Upper lobe of left lung (tissue), 6 donors: ENCODE measurements around the gene BCAS4. TPM values are rescaled to one million over a fixed set of nuclear protein-coding genes. Genes with fewer than 3 reads are reported as not detected.

Experiments
- ATAC-seq, 2 donors: fragments of 200-7000 bp; cut with Tn5 transposase; one replicate each; pipeline ENCODE4 v1.9.1; 2022; ENCODE audit warnings: mild to moderate bottlenecking in 2 of 2, moderate library complexity in 2 of 2; ENCODE audit not compliant: low FRiP score in 2 of 2
- DNase-seq, 2 donors: peaks; one replicate each; pipeline ENCODE4 v3.0.0-alpha.2; 2019 to 2020
- H3K27ac ChIP-seq, 4 donors: fragments of 200-600 bp; sonication (generic); one replicate each; pipeline ENCODE4 v1.5.1; 2016 to 2019
- H3K27me3 ChIP-seq, 4 donors: fragments of 200-600 bp; sonication (generic); one replicate each; pipeline ENCODE4 v1.5.1; 2017 to 2019
- H3K36me3 ChIP-seq, 4 donors: fragments of 200-600 bp; sonication (generic); one replicate each; pipeline ENCODE4 v1.5.1; 2016 to 2019
- H3K4me1 ChIP-seq, 4 donors: fragments of 200-600 bp; sonication (generic); one replicate each; pipeline ENCODE4 v1.5.1; 2018 to 2019
- H3K4me3 ChIP-seq, 4 donors: fragments of 200-600 bp; sonication (generic); one replicate each; pipeline ENCODE4 v1.5.1; 2017 to 2019; ENCODE audit warnings: mild to moderate bottlenecking in 2 of 4, moderate library complexity in 1 of 4
- H3K9me3 ChIP-seq, 4 donors: fragments of 200-600 bp; sonication (generic); one replicate each; pipeline ENCODE4 v1.5.1; 2018 to 2019
- EP300 ChIP-seq, 4 donors: sonication (generic); formaldehyde crosslinking; IDR thresholded peaks; one replicate each; pipeline ENCODE4 v1.5.1; 2017; ENCODE audit warnings: antibody characterized with exemption in 4 of 4, control low read depth in 2 of 4
- POLR2A ChIP-seq, 4 donors: fragments of 450-650 bp; IDR thresholded peaks; one replicate each; pipeline ENCODE4 v1.5.1; 2016 to 2017; ENCODE audit warnings: antibody characterized with exemption in 4 of 4, mild to moderate bottlenecking in 2 of 4
- POLR2AphosphoS5 ChIP-seq, 2 donors: sonication (generic); formaldehyde crosslinking; IDR thresholded peaks; one replicate each; pipeline ENCODE4 v1.5.1; 2017; ENCODE audit warnings: antibody characterized with exemption in 2 of 2
- WGBS, 2 donors: methylation state at CpG; one replicate each; pipeline ENCODE4 v1.1.5; 2017 to 2018; 5-methylcytosine and 5-hydroxymethylcytosine counted together
- total RNA-seq, 6 donors: library from RNA; depleted of rRNA in 4 of 6; stranded (reverse); fragments of >200 nt in 4 of 6; gene quantifications; one replicate each; pipeline versions ENCODE4 v1.1.0 to v1.2.1, GENCODE V29; 2016 to 2021
- TF ChIP-seq, protein P1 (sequence below), 6 experiments: fragments of 450-650 bp in 4 of 6; fragments of 200-600 bp in 2 of 6; sonication (generic) in 2 of 6; IDR thresholded peaks; one replicate each; pipeline ENCODE4 v1.5.1; 2016 to 2019; ENCODE audit warnings: antibody characterized with exemption in 6 of 6
- donor health status: DM: no; HTN: no; CAD: no; lungs with moderate emphysema.
- donor health status: DM: no; HTN: yes; CAD: no; lungs with severe emphysema.

BCAS4 gene
- total RNA-seq, 6 donors from 2014 or later = 2.3 to 12.3 (median 5.2) TPM

DNA sequence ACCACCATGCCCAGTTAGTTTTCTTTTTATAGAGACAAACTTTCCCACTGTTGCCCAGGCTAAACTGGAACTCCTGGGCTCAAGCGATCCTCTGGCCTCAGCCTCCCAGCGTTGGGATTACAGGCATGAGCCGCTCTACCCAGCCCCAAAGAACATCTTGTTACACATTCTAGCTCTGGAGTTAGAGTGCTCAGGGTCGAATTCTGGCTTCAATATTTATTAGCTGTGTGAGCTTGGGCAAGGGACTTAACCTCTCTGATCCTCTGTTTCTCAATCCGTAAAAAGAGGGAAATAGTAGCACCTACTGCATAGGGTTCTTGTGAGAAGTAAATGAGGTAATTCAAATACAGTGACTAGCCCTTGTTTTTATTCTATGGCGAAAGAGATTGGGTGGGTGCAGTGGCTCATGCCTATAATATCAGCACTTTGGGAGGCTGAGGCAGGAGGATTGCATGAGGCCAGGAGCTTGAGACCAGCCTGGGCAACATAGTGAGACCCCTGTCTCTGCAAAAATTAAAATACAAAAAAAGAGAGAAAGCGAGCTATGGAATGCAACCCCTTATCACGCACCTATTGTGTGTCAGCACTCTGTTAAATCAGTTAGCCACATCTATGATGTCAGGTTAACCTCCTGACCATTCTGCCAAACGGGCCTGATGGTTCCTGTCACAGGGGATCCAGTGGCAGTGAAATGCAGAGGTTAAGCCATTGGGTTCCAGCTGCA is 19.7 kb downstream of the BCAS4 start:
- Histone ChIP-seq H3K27ac (no peak overlapping the region), H3K27me3 (no peaks in the 10 kb centered on the region), H3K4me1 (peaks cover 0 to 24% (median 8%) of the 10 kb centered on the region in 4 donors), H3K4me3 (no peak overlapping the region), H3K9me3 (no peaks in the 10 kb centered on the region), H3K36me3 (no peaks in the 10 kb centered on the region)
- ATAC-seq = no peak
- 82 to 84% methylated on average over 9 of the region's 9 CpGs for WGBS, 2 donors
- no peak for DNase-seq
- TF ChIP-seq EP300 (IDR thresholded peaks at IDR 0.05) (no peak), POLR2AphosphoS5 (IDR thresholded peaks at IDR 0.05) (no peak), POLR2A (IDR thresholded peaks at IDR 0.05) (no peak)
- TF ChIP-seq, protein P1, sequence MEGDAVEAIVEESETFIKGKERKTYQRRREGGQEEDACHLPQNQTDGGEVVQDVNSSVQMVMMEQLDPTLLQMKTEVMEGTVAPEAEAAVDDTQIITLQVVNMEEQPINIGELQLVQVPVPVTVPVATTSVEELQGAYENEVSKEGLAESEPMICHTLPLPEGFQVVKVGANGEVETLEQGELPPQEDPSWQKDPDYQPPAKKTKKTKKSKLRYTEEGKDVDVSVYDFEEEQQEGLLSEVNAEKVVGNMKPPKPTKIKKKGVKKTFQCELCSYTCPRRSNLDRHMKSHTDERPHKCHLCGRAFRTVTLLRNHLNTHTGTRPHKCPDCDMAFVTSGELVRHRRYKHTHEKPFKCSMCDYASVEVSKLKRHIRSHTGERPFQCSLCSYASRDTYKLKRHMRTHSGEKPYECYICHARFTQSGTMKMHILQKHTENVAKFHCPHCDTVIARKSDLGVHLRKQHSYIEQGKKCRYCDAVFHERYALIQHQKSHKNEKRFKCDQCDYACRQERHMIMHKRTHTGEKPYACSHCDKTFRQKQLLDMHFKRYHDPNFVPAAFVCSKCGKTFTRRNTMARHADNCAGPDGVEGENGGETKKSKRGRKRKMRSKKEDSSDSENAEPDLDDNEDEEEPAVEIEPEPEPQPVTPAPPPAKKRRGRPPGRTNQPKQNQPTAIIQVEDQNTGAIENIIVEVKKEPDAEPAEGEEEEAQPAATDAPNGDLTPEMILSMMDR (IDR thresholded peaks at IDR 0.05) = no peak

DNA sequence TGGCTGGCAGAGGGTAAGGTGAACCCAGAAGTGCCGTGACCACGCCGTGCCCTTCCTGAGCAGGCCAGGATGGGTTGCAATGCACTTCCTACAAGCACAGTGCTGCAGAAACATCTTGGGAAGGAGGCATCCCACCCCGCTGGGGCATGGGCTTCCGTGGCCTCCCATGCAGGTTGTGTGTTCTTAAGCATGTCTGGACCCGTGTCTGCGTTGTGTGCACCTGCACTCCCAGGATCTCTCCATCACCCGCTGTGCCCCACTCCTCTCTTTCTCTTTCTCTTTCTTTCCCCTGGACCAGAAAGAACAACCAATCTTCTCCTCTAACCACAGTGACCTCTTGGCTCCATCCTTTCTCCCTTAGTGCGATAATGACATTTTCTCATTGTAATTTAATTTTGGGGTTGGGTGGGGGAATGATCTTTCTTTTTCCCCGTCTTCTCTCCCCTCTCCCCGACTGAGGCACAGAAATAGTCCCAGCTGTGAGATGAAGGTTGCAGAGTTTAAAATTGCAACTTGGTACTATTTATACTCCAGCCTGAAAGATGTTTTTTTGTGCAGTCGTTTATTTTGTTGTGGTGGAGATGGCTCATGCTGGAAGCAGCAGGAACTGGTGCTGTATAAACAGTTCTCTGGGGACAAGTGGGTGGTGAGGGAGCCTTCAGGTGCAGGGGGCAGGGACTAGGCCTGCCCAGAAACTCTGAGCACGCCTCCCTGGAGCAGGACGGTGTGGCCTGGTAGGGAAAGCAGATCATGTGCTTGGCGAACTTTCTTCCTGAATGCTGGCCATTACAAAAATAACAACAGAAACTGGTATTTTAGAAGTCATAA is 20.5 kb downstream of the BCAS4 start:
- ATAC-seq (no peak), DNase-seq (peak in 1 of 2 donors; percentile 63)
- no peak for TF ChIP-seq POLR2A (IDR thresholded peaks at IDR 0.05)
- TF ChIP-seq POLR2AphosphoS5 (IDR thresholded peaks at IDR 0.05) = no peak
- TF ChIP-seq EP300 (IDR thresholded peaks at IDR 0.05) = no peak
- TF ChIP-seq, protein P1 (IDR thresholded peaks at IDR 0.05) = no peak
- Histone ChIP-seq H3K9me3 (no peaks in the 10 kb centered on the region), H3K4me3 (no peak overlapping the region), H3K27me3 (no peaks in the 10 kb centered on the region), H3K27ac (peak overlapping the region in 1 of 4 donors; percentile 39), H3K36me3 (no peaks in the 10 kb centered on the region), H3K4me1 (peaks cover 0 to 24% (median 8%) of the 10 kb centered on the region in 4 donors)
- 50 to 58% methylated on average over 15 of the region's 15 CpGs for WGBS, 2 donors

DNA sequence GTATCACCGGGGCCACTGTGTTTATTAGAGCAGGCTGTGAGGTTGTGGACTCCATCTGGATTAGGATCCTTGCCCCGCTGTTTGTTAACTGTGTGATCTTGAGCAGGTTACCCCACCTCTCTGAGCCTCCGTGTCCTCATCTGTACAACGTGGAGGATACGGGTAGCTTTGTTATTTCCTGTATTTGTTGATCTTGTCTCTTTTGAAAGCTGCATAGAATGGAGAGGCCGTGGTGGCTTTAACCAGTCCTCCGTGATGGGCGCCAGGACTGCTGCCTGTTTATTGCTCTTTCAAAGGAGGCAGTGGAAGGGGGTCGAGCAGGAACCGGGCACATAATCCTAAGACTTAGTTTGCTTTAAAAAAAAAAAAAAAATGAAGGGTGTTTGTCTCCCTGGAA is 22.9 kb downstream of the BCAS4 start:
- H3K27ac ChIP-seq = peak overlapping the region; percentile 36 to 64 (median 59)
- H3K4me1 ChIP-seq = peaks cover 0 to 24% (median 8%) of the 10 kb centered on the region in 4 donors
- no peaks in the 10 kb centered on the region for H3K36me3 ChIP-seq
- H3K4me3 ChIP-seq = no peak overlapping the region
- ATAC-seq (no peak), DNase-seq (no peak)
- H3K27me3 ChIP-seq = no peaks in the 10 kb centered on the region
- no peaks in the 10 kb centered on the region for H3K9me3 ChIP-seq
- WGBS, 2 donors = 63 to 82% methylated on average over 10 of the region's 10 CpGs
- TF ChIP-seq POLR2AphosphoS5 (IDR thresholded peaks at IDR 0.05) (no peak), POLR2A (IDR thresholded peaks at IDR 0.05) (no peak), EP300 (IDR thresholded peaks at IDR 0.05) (no peak)
- TF ChIP-seq, protein P1 (IDR thresholded peaks at IDR 0.05) = no peak

DNA sequence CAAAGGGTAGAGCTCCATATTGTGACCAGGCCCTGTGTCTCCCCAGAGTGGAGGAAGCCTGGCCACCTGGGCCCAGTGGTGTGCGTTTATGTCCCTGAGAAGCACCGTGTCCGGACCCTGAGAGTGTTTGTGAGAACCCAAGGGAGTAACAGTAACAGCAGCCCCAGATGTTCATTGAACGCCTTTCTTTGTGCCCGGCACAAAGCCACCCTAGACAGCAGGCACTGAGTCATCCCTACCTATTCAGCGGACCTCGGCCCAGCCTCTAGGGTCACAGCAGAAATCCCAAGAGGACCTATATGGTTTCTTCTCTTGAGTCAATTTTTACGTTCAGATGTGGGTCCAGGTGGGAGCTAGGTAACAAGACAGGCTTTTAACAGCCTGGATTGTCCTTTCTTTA is 24.5 kb downstream of the BCAS4 start:
- 96 to 97% methylated on average over 5 to 8 of the region's 8 CpGs for WGBS, 2 donors
- no peak for TF ChIP-seq EP300 (IDR thresholded peaks at IDR 0.05)
- no peak for TF ChIP-seq POLR2A (IDR thresholded peaks at IDR 0.05)
- TF ChIP-seq, protein P1 (IDR thresholded peaks at IDR 0.05) = no peak
- no peak for TF ChIP-seq POLR2AphosphoS5 (IDR thresholded peaks at IDR 0.05)
- DNase-seq (no peak), ATAC-seq (no peak)
- H3K9me3 ChIP-seq = no peaks in the 10 kb centered on the region
- H3K4me1 ChIP-seq = peaks cover 6 to 24% (median 8%) of the 10 kb centered on the region in 4 donors
- H3K36me3 ChIP-seq = no peaks in the 10 kb centered on the region
- no peaks in the 10 kb centered on the region for H3K27me3 ChIP-seq
- no peak overlapping the region for H3K4me3 ChIP-seq
- no peak overlapping the region for H3K27ac ChIP-seq
